Testis (tissue), 2 donors: ENCODE measurements around the gene FOXC1.

Experiments used
- CTCF ChIP-seq, 3 experiments: fragments of 450-650 bp in 2 of 3; fragments of 200-600 bp in 1 of 3; sonication (generic) in 1 of 3; IDR thresholded peaks; one replicate each; pipeline ENCODE4 v1.5.1; 2016 to 2019; ENCODE audit warnings: antibody characterized with exemption in 3 of 3, mild to moderate bottlenecking in 2 of 3, moderate library complexity in 1 of 3
- POLR2A ChIP-seq: fragments of 450-650 bp; IDR thresholded peaks from one replicate; pipeline ENCODE4 v1.6.1; 2017; ENCODE audit warnings: antibody characterized with exemption, mild to moderate bottlenecking, moderate library complexity

- TF ChIP-seq POLR2A (no peak), CTCF (IDR thresholded peaks at IDR 0.05) (no peak)
These were observed 30.8 kb downstream of the FOXC1 start for GRCh38 chr6:1640476-1640875.
